ENCODE measurements around the gene RHOH. TPM values are rescaled to one million over a fixed set of nuclear protein-coding genes. Genes with fewer than 3 reads are reported as not detected.
A peak's percentile ranks its signal among the peaks of the same experiment; 100 is the strongest.

RHOH gene
- total RNA-seq, 2 experiments from 2014 or later, result 134 to 137 TPM

- H3K4me1 Mint-ChIP-seq, result peaks cover 89% of the 10 kb centered on the region
- no peak for DNase-seq
- H3K9me3 Mint-ChIP-seq, result no peaks in the 10 kb centered on the region
- ChIA-PET CTCF (interaction anchor here (1.1 kb wide), 1 partner anchor 73 kb away, joined by 3 read pairs; no protein-coding TSS in a partner anchor), POLR2A (interaction anchor here (0.6 kb wide), 1 partner anchor 9 kb away, joined by 4 read pairs; no protein-coding TSS in a partner anchor)
- peaks cover 83% of the 10 kb centered on the region for H3K36me3 Mint-ChIP-seq (ENCODE audit: low read depth)
- no peaks in the 10 kb centered on the region for H3K27me3 Mint-ChIP-seq
- H3K27ac Mint-ChIP-seq, result peak overlapping the region; percentile 89
- H3K4me3 Mint-ChIP-seq, result peak overlapping the region; percentile 23
Observed at GRCh38 chr4:40244606-40245005, 47.8 kb downstream of the RHOH start.

- H3K27ac Mint-ChIP-seq, result peak overlapping the region; percentile 89
- CTCF ChIA-PET, result interaction anchor here (0.6 to 1.1 kb wide), 2 partner anchors 72 to 187 kb away, joined by 3 read pairs; no protein-coding TSS in a partner anchor
Observed at GRCh38 chr4:40245550-40245949, 48.7 kb downstream of the RHOH start.

GRCh38 chr4:40246011-40246900 is 49.4 kb downstream of the RHOH start:
- no peak overlapping the region for H3K4me3 Mint-ChIP-seq
- CTCF ChIA-PET, result no interaction called here
- POLR2A ChIA-PET, result no interaction called here

More at GRCh38 chr4:40245550-40245949, 48.7 kb downstream of the RHOH start:
- no peaks in the 10 kb centered on the region for H3K27me3 Mint-ChIP-seq
- H3K4me3 Mint-ChIP-seq, result peak overlapping the region; percentile 15
- H3K4me1 Mint-ChIP-seq, result peaks cover 90% of the 10 kb centered on the region
- peaks cover 79% of the 10 kb centered on the region for H3K36me3 Mint-ChIP-seq (ENCODE audit: low read depth)
- no peak for DNase-seq
- H3K9me3 Mint-ChIP-seq, result no peaks in the 10 kb centered on the region
- POLR2A ChIA-PET, result interaction anchor here (0.6 kb wide), 1 partner anchor 10 kb away, joined by 4 read pairs; no protein-coding TSS in a partner anchor

GRCh38 chr4:40246938-40247337 is 50.1 kb downstream of the RHOH start:
- Mint-ChIP-seq H3K4me3 (no peak overlapping the region), H3K36me3 (ENCODE audit: low read depth) (peaks cover 75% of the 10 kb centered on the region), H3K27ac (peak overlapping the region; percentile 89), H3K27me3 (no peaks in the 10 kb centered on the region), H3K4me1 (peaks cover 89% of the 10 kb centered on the region), H3K9me3 (peaks cover 3% of the 10 kb centered on the region)
- CTCF ChIA-PET, result interaction anchor here (1.0 to 1.4 kb wide), 5 partner anchors 10 to 190 kb away, joined by 3 to 4 read pairs (median 3); partner anchors contain the start of gene N4BP2
- DNase-seq, result no peak
- POLR2A ChIA-PET, result no interaction called here

More at GRCh38 chr4:40246011-40246900, 49.4 kb downstream of the RHOH start:
- DNase-seq, result no peak
- Mint-ChIP-seq H3K4me1 (peaks cover 90% of the 10 kb centered on the region), H3K27ac (peak overlapping the region; percentile 89), H3K27me3 (no peaks in the 10 kb centered on the region), H3K9me3 (peaks cover under 1% of the 10 kb centered on the region), H3K36me3 (ENCODE audit: low read depth) (peaks cover 77% of the 10 kb centered on the region)

- Mint-ChIP-seq H3K4me1 (peaks cover 86% of the 10 kb centered on the region), H3K27me3 (no peaks in the 10 kb centered on the region), H3K9me3 (peaks cover 3% of the 10 kb centered on the region), H3K4me3 (peak overlapping the region; percentile 25), H3K27ac (peak overlapping the region; percentile 89), H3K36me3 (ENCODE audit: low read depth) (peaks cover 71% of the 10 kb centered on the region)
- DNase-seq, result peak; percentile 80
- POLR2A ChIA-PET, result no interaction called here
- CTCF ChIA-PET, result interaction anchor here (1.0 to 1.5 kb wide), 7 partner anchors 9 to 191 kb away, joined by 3 to 4 read pairs (median 3); partner anchors contain the start of gene N4BP2
Observed at GRCh38 chr4:40247350-40247749, 50.5 kb downstream of the RHOH start.

- Mint-ChIP-seq H3K27me3 (no peaks in the 10 kb centered on the region), H3K36me3 (ENCODE audit: low read depth) (peaks cover 35% of the 10 kb centered on the region), H3K27ac (no peak overlapping the region), H3K9me3 (peaks cover 6% of the 10 kb centered on the region), H3K4me3 (no peak overlapping the region), H3K4me1 (peaks cover 82% of the 10 kb centered on the region)
- no peak for DNase-seq
- ChIA-PET POLR2A (no interaction called here), CTCF (interaction anchor here (1.0 to 1.5 kb wide), 2 partner anchors 32 to 56 kb away, joined by 4 to 5 read pairs; no protein-coding TSS in a partner anchor)
Observed at GRCh38 chr4:40251366-40251765, 54.5 kb downstream of the RHOH start.

- H3K9me3 Mint-ChIP-seq, result peaks cover 6% of the 10 kb centered on the region
- peaks cover 84% of the 10 kb centered on the region for H3K4me1 Mint-ChIP-seq
- peaks cover 19% of the 10 kb centered on the region for H3K36me3 Mint-ChIP-seq (ENCODE audit: low read depth)
- H3K27me3 Mint-ChIP-seq, result no peaks in the 10 kb centered on the region
- POLR2A ChIA-PET, result no interaction called here
- CTCF ChIA-PET, result no interaction called here
- peak overlapping the region; percentile 77 for H3K27ac Mint-ChIP-seq
- peak overlapping the region; percentile 7 for H3K4me3 Mint-ChIP-seq
- no peak for DNase-seq
Observed at GRCh38 chr4:40253906-40254305, 57.1 kb downstream of the RHOH start.

GRCh38 chr4:40254608-40255392 is 58.0 kb downstream of the RHOH start:
- peaks cover 6% of the 10 kb centered on the region for H3K9me3 Mint-ChIP-seq
- ChIA-PET POLR2A (interaction anchor here (0.8 kb wide), 1 partner anchor 55 kb away, joined by 3 read pairs; no protein-coding TSS in a partner anchor), CTCF (interaction anchor here (1.4 to 1.9 kb wide), 3 partner anchors 18 to 53 kb away, joined by 3 to 6 read pairs (median 5); no protein-coding TSS in a partner anchor)
- H3K27ac Mint-ChIP-seq, result peak overlapping the region; percentile 77
- H3K27me3 Mint-ChIP-seq, result no peaks in the 10 kb centered on the region
- peaks cover 12% of the 10 kb centered on the region for H3K36me3 Mint-ChIP-seq (ENCODE audit: low read depth)
- H3K4me1 Mint-ChIP-seq, result peaks cover 82% of the 10 kb centered on the region
- H3K4me3 Mint-ChIP-seq, result peak overlapping the region; percentile 7
- no peak for DNase-seq

GRCh38 chr4:40255393-40256281 is 58.8 kb downstream of the RHOH start:
- H3K4me3 Mint-ChIP-seq, result no peak overlapping the region
- peaks cover 6% of the 10 kb centered on the region for H3K9me3 Mint-ChIP-seq
- peaks cover 75% of the 10 kb centered on the region for H3K4me1 Mint-ChIP-seq
- no peaks in the 10 kb centered on the region for H3K27me3 Mint-ChIP-seq
- peak overlapping the region; percentile 77 for H3K27ac Mint-ChIP-seq
- CTCF ChIA-PET, result interaction anchor here (1.3 to 1.9 kb wide), 4 partner anchors 8 to 52 kb away, joined by 3 to 6 read pairs (median 4); no protein-coding TSS in a partner anchor
- POLR2A ChIA-PET, result interaction anchor here (0.8 kb wide), 1 partner anchor 54 kb away, joined by 3 read pairs; no protein-coding TSS in a partner anchor
- no peak for DNase-seq
- peaks cover 8% of the 10 kb centered on the region for H3K36me3 Mint-ChIP-seq (ENCODE audit: low read depth)

GRCh38 chr4:40256329-40256728 is 59.5 kb downstream of the RHOH start:
- Mint-ChIP-seq H3K4me1 (peaks cover 74% of the 10 kb centered on the region), H3K4me3 (no peak overlapping the region)

GRCh38 chr4:40256817-40257216 is 60.0 kb downstream of the RHOH start:
- Mint-ChIP-seq H3K36me3 (ENCODE audit: low read depth) (peaks cover 3% of the 10 kb centered on the region), H3K27ac (peak overlapping the region; percentile 44), H3K4me3 (peak overlapping the region; percentile 27), H3K4me1 (peaks cover 74% of the 10 kb centered on the region), H3K9me3 (peaks cover 3% of the 10 kb centered on the region), H3K27me3 (no peaks in the 10 kb centered on the region)
- DNase-seq, result no peak
- CTCF ChIA-PET, result interaction anchor here (1.0 to 1.3 kb wide), 2 partner anchors 9 to 26 kb away, joined by 3 read pairs; no protein-coding TSS in a partner anchor
- POLR2A ChIA-PET, result no interaction called here

More at GRCh38 chr4:40256329-40256728, 59.5 kb downstream of the RHOH start:
- peaks cover 5% of the 10 kb centered on the region for H3K9me3 Mint-ChIP-seq
- POLR2A ChIA-PET, result no interaction called here
- no peak for DNase-seq
- peak overlapping the region; percentile 77 for H3K27ac Mint-ChIP-seq
- peaks cover 6% of the 10 kb centered on the region for H3K36me3 Mint-ChIP-seq (ENCODE audit: low read depth)
- CTCF ChIA-PET, result interaction anchor here (1.0 to 1.9 kb wide), 5 partner anchors 9 to 51 kb away, joined by 3 to 6 read pairs (median 3); no protein-coding TSS in a partner anchor
- H3K27me3 Mint-ChIP-seq, result no peaks in the 10 kb centered on the region
